Left kidney (tissue), 8 donors: ENCODE results near the gene SPRY4. TPM values are rescaled to one million over a fixed set of nuclear protein-coding genes. Genes with fewer than 3 reads are reported as not detected.
"Not testable (repeated sequence)": the region's sequence is repeated elsewhere in the genome, so short reads cannot be mapped to it uniquely, and the experiment has no call there.

Source experiments
- DNase-seq: peaks from one replicate; pipeline ENCODE4 v3.0.0-alpha.2; 2013
- long read RNA-seq, 8 donors: transcript quantifications; one replicate each; lab custom pipeline, GENCODE V29; 2026
- polyA plus RNA-seq: library from polyadenylated mRNA; unstranded; fragments of 120-200 nt; gene quantifications from one replicate; pipeline ENCODE4 v1.2.1, GENCODE V29; 2013; ENCODE audit not compliant: insufficient read length

The SPRY4 gene, protein sequence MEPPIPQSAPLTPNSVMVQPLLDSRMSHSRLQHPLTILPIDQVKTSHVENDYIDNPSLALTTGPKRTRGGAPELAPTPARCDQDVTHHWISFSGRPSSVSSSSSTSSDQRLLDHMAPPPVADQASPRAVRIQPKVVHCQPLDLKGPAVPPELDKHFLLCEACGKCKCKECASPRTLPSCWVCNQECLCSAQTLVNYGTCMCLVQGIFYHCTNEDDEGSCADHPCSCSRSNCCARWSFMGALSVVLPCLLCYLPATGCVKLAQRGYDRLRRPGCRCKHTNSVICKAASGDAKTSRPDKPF
- polyA plus RNA-seq: 30.1 TPM
- long read RNA-seq, donor 1, full-length matches to known transcripts: 106 of 106 reads
- long read RNA-seq, donor 1, partial matches to known transcripts: 0 of 106 reads
- long read RNA-seq, donor 1, other reads (novel, unspliced or antisense): 0 of 106 reads
- long read RNA-seq, donor 2, full-length matches to known transcripts: 63 of 63 reads
- long read RNA-seq, donor 2, partial matches to known transcripts: 0 of 63 reads
- long read RNA-seq, donor 2, other reads (novel, unspliced or antisense): 0 of 63 reads
- long read RNA-seq, donor 3, full-length matches to known transcripts: 41 of 41 reads
- long read RNA-seq, donor 3, partial matches to known transcripts: 0 of 41 reads
- long read RNA-seq, donor 3, other reads (novel, unspliced or antisense): 0 of 41 reads
- long read RNA-seq, donor 4, full-length matches to known transcripts: 9 of 9 reads
- long read RNA-seq, donor 4, partial matches to known transcripts: 0 of 9 reads
- long read RNA-seq, donor 4, other reads (novel, unspliced or antisense): 0 of 9 reads
- long read RNA-seq, donor 5, full-length matches to known transcripts: 23 of 23 reads
- long read RNA-seq, donor 5, partial matches to known transcripts: 0 of 23 reads
- long read RNA-seq, donor 5, other reads (novel, unspliced or antisense): 0 of 23 reads
- long read RNA-seq, donor 6, full-length matches to known transcripts: 58 of 58 reads
- long read RNA-seq, donor 6, partial matches to known transcripts: 0 of 58 reads
- long read RNA-seq, donor 6, other reads (novel, unspliced or antisense): 0 of 58 reads
- long read RNA-seq, donor 7, full-length matches to known transcripts: 83 of 83 reads
- long read RNA-seq, donor 7, partial matches to known transcripts: 0 of 83 reads
- long read RNA-seq, donor 7, other reads (novel, unspliced or antisense): 0 of 83 reads
- long read RNA-seq, donor 8, full-length matches to known transcripts: 16 of 16 reads
- long read RNA-seq, donor 8, partial matches to known transcripts: 0 of 16 reads
- long read RNA-seq, donor 8, other reads (novel, unspliced or antisense): 0 of 16 reads

DNA sequence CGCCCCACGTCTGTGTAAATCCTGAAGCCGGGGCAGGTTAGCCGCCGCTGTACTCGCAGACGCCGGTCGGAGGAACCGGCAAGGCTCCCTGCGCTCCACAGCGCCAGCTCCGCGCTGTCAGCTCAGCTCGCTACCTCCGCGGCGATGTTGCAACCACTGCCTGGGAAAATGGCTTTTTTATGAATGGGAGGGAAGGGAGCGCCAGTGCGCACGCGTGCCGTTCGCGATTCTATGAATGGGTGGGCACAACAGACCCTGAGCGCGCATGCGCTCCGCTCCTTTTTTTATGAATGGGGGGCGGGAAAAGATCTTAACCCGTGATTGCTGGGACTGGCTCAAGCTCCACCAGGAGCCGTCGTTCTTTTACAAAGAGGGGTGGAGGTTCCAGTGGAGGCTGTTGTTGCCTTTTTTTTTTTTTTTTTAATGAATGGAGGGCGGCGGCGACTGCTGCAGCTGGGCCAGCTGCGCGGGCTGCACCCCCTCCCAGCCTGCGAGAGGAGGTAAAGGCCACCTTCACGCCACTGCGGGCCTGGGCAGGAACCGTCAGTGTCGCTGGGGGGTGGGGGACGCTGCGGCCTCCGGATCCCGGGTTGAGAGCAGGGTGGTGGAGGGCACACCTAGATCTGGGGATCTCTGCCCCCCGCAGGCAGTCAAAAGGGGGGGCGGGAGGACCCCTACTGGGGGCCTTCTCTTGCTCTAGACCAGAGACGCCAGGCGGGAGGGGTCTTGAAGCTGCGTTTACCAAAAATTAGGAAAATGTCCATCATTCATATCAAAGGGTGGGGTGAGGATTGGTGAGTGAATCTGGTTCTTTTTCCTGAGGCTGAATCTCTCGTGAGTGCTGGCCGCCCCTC is at the start of gene SPRY4:
SPRY4 (minus strand) TSS at position 151 of the 854 bp plus-strand sequence. CDS start 9,913 bp downstream, outside the sequence.
- peak; percentile 98 for DNase-seq

DNA sequence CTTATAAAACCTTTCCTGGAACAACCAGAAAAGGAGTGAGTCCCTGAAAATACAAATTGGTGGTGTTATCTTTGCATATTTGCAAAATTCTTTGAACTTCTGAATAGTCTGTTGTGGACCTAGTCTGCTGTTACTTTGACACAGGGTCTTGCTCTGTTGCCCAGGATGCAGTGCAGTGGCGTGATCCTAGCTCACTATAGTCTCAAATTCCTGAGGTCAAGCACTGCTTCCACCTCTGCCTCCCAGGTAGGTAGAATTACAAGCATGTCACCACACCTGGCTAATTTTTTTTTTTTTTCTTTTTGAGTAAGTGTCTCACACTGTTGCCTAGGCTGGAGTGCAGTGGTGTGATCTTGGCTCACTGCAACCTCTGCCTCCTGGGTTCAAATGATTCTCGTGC is 43.7 kb upstream of the SPRY4 start:
- DNase-seq: no peak

DNA sequence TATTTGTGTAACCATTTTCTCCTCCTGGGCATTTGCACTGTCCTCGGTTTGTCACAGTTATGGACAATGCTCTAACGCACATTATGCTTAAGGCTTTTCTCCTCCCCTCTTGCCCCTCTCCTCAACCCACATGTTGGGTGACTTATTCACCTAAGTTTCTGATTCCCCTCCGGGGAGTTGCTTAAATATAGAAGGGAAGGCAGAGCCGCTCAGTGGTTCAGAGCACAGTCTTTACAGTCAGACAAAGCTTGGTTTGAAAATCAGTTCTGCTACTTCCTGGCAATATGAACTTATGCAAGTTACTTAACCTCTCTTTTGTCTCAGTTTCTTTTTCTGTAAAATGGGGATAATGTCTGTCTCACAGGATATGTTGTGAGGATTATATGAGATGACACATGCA is 41.2 kb upstream of the SPRY4 start:
- DNase-seq: no peak

DNA sequence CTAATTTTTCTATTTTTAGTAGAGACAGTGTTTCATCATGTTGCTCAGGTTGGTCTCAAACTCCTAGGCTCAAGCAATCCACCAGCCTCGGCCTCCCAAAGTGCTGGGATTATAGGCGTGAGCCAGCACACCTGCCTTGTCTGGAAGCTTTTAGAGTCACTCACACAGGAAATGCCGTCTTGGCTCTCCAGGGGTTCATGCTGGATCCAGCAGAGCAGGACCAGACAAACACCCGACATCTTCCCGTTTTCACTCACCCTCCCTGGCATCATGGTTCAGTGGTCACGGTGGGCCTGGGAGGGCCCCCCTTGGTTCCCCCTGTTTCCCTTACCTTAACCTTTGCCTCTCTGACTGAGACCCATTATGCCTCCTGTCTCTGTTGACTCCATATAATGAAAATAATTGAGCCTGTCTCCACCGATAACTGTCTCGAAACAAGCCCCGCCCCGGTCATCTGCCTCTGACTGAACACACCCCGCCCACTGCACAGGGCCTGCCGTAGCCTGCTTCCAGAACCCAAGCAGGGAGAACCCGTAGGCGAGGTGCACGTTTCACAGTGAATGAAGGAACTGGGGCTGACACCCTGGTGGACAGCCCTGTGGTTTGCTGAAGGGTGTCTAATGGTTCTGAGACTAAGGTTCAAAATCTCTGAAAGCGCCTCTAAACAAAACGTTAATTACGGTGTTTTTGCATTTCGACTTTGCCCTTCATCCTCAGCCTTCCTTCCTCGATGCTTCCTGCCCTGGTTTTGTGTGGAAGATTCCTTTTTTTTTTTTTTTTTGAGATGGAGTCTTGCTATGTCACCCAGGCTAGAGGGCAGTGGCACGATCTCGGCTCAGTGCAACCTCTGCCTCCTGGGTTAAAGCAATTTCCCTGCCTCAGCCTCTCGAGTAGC is 39.7 kb upstream of the SPRY4 start:
- DNase-seq: no peak

DNA sequence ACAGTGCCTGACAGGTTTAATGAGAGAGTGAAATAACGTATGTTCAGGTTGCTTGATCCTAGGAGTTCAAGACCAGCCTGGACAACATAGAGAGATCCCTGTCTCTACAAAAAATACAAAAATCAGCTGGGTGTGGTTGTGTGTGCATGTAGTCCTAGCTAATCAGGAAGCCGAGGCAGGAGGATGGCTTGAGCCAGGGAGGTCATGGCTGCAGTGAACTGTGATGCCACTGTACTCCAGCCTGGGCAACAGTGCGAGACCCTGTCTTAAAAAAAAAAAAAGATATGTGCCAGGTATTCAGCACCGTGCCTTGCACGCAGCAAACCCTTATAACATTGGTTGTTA is 38.8 kb upstream of the SPRY4 start:
- DNase-seq: no peak

DNA sequence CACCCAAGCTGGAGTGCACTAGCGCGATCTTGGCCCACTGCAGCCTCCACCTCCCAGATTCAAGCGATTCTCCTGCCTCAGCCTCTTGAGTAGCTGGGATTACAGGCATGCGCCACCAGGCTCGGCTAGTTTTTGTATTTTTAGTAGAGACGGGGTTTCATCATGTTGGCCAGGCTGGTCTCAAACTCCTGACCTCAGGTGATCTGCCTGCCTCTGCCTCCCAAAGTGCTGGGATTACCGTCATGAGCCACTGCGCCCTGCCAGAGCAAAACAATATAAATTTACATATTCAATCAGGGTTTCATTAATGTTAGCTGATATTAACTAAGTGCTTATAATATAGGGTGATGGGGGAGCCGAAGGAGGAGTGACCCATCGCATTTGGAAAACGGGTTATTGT is 37.4 kb upstream of the SPRY4 start:
- not testable (repeated sequence) for DNase-seq

DNA sequence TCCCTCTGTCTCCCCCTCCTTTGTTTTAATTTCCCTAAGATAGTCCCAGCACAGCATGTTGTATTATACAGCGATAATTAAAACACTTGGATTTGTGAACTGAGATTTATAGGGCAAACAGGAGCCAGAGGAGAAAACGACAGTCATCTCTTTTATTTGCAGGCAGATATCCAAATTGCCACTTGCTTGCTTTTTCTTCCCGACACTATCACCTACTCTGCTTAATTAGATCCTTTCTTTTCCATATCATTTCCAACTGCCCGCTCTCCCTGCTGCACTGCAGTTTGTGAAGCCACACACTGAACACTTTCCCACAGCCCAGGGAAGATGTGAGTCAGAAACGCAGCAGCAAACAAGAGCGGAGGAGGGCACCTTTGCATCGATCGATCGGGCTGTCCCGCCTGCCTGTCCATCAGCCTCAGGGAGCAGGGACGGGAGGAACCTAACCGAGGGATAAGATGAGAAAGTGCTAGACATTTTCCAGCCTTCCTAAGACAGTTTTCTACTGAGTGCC is 35.8 kb upstream of the SPRY4 start:
- DNase-seq: no peak

DNA sequence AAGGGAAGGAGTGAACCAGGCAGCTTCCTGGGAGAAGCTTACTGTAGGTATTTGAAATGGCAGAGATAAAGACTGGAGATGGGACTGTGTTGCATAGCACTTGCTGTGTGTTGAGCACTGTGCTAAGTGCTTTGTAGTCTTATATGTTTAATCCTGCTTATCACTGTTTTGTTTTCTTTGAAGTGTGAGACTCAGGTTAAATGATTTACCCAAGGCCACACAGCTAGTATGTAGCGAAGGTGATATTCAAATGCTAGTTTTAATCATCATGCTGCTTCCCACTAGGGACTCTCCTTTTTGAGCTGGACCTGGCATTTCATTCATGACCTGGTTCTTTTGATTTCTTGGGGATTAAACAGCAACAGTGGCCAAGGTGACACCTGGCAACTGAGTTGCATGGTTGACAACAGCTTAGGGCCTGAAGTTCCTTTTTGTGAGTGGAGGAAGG is 35.3 kb upstream of the SPRY4 start:
- DNase-seq: no peak

DNA sequence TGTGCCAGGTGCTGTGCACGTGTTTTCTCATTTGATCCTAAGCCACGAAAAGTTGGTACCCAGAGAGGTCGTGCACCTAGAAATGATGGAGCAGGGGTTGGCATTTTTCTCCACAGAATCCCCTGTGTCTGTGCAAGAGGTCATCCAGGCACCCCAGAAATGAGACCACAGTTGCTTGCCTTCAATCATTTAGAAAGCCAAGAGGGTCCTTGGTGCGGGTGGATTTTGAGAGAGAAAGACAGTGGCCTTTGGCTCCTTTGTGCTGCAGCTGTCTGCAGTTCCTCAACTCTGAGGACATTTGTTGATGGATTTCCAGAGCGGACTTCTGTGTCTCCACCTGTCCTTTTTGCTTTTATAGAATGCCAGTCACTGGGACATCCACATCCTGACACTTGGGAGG is 33.8 kb upstream of the SPRY4 start:
- DNase-seq: no peak

DNA sequence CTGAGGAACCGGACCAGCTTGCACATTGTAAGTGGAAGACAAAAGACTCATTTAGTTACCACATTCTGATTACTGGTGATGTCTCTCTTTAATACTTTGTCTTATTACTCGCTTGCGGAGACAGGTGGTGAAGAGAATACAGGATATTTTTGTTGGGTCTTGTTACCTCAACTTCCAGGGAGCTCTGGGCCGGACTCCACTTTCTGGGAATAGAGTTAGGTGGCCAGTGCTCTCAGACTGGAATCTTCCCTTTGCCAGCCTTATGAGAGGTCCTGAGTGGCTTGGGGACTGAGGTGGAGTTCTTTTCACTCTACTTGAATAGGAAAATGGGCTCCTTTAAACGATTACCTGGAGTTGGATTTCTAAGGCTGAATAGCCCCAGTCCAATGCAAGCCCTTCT is 33.3 kb upstream of the SPRY4 start:
- no peak for DNase-seq

DNA sequence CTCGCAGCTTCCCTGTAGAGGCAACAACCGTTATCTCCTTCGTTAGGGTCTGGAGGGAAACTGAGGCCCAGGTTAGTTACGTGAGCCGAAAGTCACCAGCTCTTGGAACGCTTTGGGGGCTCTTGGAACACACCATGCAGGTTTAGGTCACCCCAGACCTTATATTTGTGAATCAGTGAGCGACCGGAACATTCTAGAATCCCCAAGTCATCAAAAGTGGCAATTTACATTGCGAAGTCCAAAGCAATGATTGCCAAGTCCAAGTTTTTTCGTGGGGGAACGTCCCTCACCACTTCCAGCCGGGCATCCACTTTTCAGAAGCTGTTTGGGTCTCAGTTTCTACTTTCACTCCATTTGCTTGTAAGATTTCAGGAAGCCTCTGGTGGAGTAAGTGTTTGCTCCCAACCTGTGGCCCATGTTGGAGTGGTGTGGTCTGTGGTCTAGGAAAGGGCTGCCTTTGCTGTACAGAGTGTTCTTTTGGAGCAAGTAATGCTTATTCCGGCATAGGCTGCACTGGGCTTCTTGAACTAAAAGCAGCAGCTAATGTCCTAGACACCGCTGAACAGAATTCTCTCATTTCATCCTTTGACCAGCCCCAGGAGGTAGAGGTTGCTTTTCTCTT is 32.8 kb upstream of the SPRY4 start:
- no peak for DNase-seq

DNA sequence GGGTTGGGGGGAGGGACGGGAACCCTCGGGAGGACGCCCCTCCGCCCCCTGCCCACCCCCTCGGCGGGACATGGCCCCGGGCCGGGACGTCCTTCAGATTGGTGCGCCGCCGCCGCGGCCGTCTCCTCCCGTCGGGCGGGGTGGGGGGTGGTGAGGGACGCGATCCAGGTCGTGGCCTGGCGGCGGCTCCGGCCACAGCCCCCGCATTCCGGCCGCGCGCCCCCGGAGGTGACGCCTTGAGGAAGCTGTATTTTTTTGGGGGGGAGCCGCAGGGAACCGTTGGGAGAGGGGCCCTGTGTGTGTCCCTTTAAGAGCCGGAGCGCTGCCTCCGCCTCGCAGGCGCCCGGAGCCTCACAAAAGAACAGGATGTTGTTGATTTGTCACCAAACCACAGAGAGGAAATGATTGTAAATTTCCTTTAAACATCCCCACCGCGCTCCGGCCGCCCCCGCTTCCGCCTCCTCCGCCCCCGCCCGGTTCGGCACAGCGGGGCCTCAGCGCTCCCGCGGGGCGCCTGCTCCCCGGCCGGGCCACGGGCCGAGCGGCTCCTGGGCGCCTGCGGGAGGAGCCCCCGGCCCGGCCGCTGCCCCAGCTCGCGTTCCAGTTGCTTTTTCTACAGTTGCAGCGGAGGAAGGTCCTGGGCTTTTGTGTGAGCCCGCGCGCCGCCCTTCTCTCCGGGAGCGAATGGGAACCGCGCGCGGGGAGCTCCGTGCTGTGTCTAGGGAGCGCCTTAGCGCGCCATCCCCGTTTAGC is 32.1 kb upstream of the SPRY4 start:
- peak; percentile 93 for DNase-seq

DNA sequence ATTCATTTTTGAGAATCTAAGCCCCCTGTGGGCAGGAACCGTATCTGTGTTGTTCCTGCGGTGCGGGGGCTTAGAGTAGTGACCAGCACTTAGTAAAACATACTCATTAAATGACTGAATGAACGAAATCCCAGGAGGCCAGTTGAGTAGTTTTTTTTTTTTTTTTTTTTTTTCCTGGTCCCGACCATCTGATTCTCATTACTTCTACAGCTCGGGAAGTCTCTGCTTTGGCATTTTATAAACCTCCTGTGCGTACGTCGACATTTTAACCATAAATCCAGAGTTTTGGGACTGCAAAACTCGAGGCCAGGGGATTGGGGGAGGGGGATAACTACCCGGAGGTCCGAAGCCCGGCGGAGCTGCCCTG is 31.5 kb upstream of the SPRY4 start:
- no peak for DNase-seq

DNA sequence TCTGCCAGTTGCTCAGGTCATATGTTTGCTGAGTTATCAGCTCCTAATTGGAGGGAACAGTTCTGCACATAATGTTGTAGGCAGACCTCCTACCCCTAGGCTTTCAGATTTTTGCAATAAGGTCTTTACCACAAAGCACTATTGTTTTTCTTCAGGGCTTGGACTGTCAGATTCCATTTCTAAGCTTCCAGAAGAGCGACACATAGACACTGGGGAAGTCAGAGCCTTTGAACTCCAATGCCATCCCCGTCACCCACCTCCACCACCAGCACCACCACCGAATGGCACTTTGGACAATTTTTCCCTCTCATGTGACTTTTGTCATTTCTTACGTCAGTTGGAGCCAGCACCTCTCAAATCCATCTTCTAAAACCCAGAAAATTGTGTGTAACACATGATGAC is 28.3 kb upstream of the SPRY4 start:
- DNase-seq: no peak

DNA sequence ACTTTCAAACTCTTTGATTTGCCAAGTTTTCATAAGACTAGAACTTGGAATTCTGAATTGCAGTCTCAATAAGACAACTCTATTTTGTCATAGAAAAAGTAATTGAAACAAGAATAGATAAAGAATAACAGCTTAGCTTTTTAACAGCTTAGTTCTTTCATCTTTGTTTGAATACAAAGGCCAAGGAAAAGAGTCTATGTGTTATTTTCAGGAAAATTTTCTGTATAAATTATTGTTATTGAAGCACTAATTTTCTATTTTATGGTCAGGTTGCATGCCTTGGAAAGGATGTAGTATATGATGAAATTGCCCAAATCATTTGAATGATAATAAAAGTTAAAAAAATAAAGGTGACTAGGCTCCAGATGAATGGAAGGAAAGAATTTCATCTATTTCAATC is 25.2 kb upstream of the SPRY4 start:
- DNase-seq: no peak

DNA sequence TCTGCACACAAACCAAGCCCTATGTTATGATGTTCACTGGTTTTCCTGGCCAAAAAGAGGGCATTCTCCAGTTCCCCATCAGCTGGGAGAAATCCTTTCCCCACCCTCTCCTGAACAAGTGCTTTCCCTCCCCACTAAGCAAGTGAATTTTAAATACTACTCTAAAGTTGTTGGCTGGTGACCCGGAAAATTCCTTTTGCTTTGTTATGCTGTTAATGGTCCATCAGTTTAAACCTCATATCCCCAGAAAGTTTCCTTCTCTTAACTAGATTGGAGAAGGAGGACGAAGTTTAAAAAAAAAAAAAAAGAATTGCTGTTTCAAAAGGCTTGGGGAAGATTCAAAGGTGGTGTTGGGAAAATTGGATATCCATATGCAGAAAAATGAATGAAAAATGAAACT is 21.9 kb upstream of the SPRY4 start:
- DNase-seq: no peak

DNA sequence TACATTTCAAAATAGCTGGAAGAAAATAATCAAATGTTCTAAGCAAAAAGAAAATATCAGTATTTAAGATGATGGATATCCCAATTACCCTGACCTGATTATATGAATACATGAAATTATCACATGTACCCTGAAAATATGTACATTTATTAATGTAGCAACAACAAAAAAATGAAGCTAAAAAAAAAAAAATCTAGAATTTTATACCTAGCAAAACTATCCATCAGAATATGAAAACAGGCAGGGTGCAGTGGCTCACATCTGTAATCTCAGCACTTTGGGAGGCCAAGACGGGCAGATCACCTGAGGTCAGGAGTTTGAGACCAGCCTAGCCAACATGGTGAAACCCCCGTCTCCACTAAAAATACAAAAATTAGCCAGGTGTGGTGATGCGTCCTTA is 20.1 kb upstream of the SPRY4 start:
- not testable (repeated sequence) for DNase-seq

DNA sequence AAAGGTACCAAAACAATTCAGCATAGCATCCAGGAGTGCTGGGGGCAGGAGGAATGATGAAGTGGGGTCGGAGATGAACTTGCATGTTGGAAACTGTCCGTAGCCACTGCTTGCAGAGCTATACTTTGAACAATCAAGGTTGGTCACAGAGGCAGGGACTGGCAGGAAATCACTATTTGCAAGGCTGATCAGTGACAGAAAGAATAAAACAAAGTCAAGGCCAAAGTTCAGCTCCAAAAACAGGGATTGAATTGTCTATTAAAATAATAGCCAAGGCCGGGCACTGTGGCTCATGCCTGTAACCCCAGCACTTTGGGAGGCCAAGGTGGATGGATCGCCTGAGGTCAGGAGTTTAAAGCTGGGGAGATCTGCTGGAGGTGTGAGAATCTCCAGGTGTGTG is 18.7 kb upstream of the SPRY4 start:
- DNase-seq: no peak
